Neural cell (in vitro differentiated cells): ENCODE results near the gene CD160. TPM values are rescaled to one million over a fixed set of nuclear protein-coding genes. Genes with fewer than 3 reads are reported as not detected.

ENCODE experiments used
- H2AFZ ChIP-seq: fragments of 200-600, 300-800 bp; sonication (generic), shearing (Covaris generic); 2 replicates; pipeline ENCODE4 v1.6.0; 2014; ENCODE audit warnings: low read depth, mild to moderate bottlenecking, antibody characterized with exemption, low read length, moderate library complexity
- H3F3A ChIP-seq: fragments of 200-600 bp; shearing (Covaris generic); 2 replicates; pipeline ENCODE4 v1.6.1; 2016; ENCODE audit warnings: mild to moderate bottlenecking, moderate library complexity, mixed read lengths, antibody characterized with exemption, low read length; ENCODE audit not compliant: insufficient read depth, poor library complexity, severe bottlenecking
- H3K27ac ChIP-seq: fragments of 200-600, 300-800 bp; sonication (generic), shearing (Covaris generic); 2 replicates; pipeline ENCODE4 v1.5.1; 2014; ENCODE audit warnings: mild to moderate bottlenecking, low read length, moderate library complexity
- H3K27me3 ChIP-seq: fragments of 300-800, 200-600 bp; sonication (generic), shearing (Covaris generic); 2 replicates; pipeline ENCODE4 v1.6.0; 2014; ENCODE audit warnings: mild to moderate bottlenecking, low read depth, low read length, moderate library complexity; ENCODE audit not compliant: insufficient read depth
- H3K36me3 ChIP-seq: fragments of 300-800, 200-600 bp; sonication (generic), shearing (Covaris generic); 2 replicates; pipeline ENCODE4 v1.5.1; 2014; ENCODE audit warnings: mild to moderate bottlenecking, antibody characterized with exemption, low read length, moderate library complexity; ENCODE audit not compliant: insufficient read depth
- H3K4me2 ChIP-seq: fragments of 300-800, 200-600 bp; sonication (generic), shearing (Covaris generic); 2 replicates; pipeline ENCODE4 v1.6.0; 2014; ENCODE audit warnings: mild to moderate bottlenecking, low read length
- H3K4me3 ChIP-seq: fragments of 300-800, 200-600 bp; sonication (generic), shearing (Covaris generic); 2 replicates; pipeline ENCODE4 v1.5.1; 2014; ENCODE audit warnings: mild to moderate bottlenecking, low read length, moderate library complexity
- H3K79me2 ChIP-seq: fragments of 200-600 bp; shearing (Covaris generic); replicated peaks from 2 replicates; pipeline ENCODE4 v1.6.0; 2014; ENCODE audit warnings: mild to moderate bottlenecking, low read length, moderate library complexity; ENCODE audit not compliant: insufficient read depth
- H3K9ac ChIP-seq: fragments of 300-800, 200-600 bp; sonication (generic), shearing (Covaris generic); 2 replicates; pipeline ENCODE4 v1.6.1; 2016; ENCODE audit warnings: mild to moderate bottlenecking, low read length, mixed read lengths
- H3K9me2 ChIP-seq: fragments of 200-600 bp; shearing (Covaris generic); 2 replicates; pipeline ENCODE4 v1.6.1; 2016; ENCODE audit warnings: mild to moderate bottlenecking, low read length, mixed read lengths; ENCODE audit not compliant: insufficient read depth
- H3K9me3 ChIP-seq: fragments of 200-600, 300-800 bp; sonication (generic), shearing (Covaris generic); 2 replicates; pipeline ENCODE4 v1.6.1; 2016; ENCODE audit warnings: mild to moderate bottlenecking, mixed run types, low read length, moderate library complexity, mixed read lengths
- H4K20me1 ChIP-seq: fragments of 200-600 bp; shearing (Covaris generic); 2 replicates; pipeline ENCODE4 v1.6.1; 2016; ENCODE audit warnings: mild to moderate bottlenecking, mixed run types; ENCODE audit not compliant: insufficient read depth
- EP300 ChIP-seq: fragments of 450-650 bp; conservative IDR thresholded peaks from 2 replicates; pipeline ENCODE4 v1.6.1; 2014; ENCODE audit warnings: antibody characterized with exemption, mild to moderate bottlenecking, moderate library complexity; ENCODE audit not compliant: poor library complexity, severe bottlenecking
- EZH2 ChIP-seq: fragments of 200-600, 300-800 bp; shearing (Covaris generic), sonication (generic); IDR thresholded peaks from 2 replicates; pipeline ENCODE4 v1.6.1; 2014; ENCODE audit warnings: antibody characterized with exemption, low read length, borderline replicate concordance, mild to moderate bottlenecking; ENCODE audit not compliant: insufficient read depth, poor library complexity, severe bottlenecking
- MXI1 ChIP-seq: fragments of 450-650 bp; conservative IDR thresholded peaks from 2 replicates; pipeline ENCODE4 v1.6.1; 2014; ENCODE audit warnings: antibody characterized with exemption, mild to moderate bottlenecking; ENCODE audit not compliant: poor library complexity, severe bottlenecking
- POLR2AphosphoS5 ChIP-seq: IDR thresholded peaks from 2 replicates; pipeline ENCODE4 v1.6.1; 2012
- RAD21 ChIP-seq: fragments of 450-650 bp; conservative IDR thresholded peaks from 2 replicates; pipeline ENCODE4 v1.6.1; 2014; ENCODE audit warnings: antibody characterized with exemption, mild to moderate bottlenecking, moderate library complexity
- SMC3 ChIP-seq: fragments of 450-650 bp; conservative IDR thresholded peaks from 2 replicates; pipeline ENCODE4 v1.6.1; 2014; ENCODE audit warnings: antibody characterized with exemption, mild to moderate bottlenecking, moderate library complexity; ENCODE audit not compliant: poor library complexity
- TAF1 ChIP-seq: IDR thresholded peaks from 2 replicates; pipeline ENCODE4 v1.6.1; 2012; ENCODE audit warnings: low read depth
- polyA plus RNA-seq: library from polyadenylated mRNA; depleted of rRNA; stranded (reverse); fragments of >200 nt; gene quantifications from 2 replicates; pipeline ENCODE4 v1.2.3, GENCODE V29; 2014
- TF ChIP-seq, protein P1 (sequence below): IDR thresholded peaks from 2 replicates; pipeline ENCODE4 v1.6.1; 2012; ENCODE audit warnings: borderline replicate concordance
- TF ChIP-seq, protein P2 (sequence below): fragments of 450-650 bp; IDR thresholded peaks from 2 replicates; pipeline ENCODE4 v1.5.1; 2014; ENCODE audit warnings: antibody characterized with exemption, mild to moderate bottlenecking, moderate library complexity; ENCODE audit not compliant: poor library complexity, severe bottlenecking

The CD160 gene
- polyA plus RNA-seq, 1 donor from 2014 or later: not detected

DNA sequence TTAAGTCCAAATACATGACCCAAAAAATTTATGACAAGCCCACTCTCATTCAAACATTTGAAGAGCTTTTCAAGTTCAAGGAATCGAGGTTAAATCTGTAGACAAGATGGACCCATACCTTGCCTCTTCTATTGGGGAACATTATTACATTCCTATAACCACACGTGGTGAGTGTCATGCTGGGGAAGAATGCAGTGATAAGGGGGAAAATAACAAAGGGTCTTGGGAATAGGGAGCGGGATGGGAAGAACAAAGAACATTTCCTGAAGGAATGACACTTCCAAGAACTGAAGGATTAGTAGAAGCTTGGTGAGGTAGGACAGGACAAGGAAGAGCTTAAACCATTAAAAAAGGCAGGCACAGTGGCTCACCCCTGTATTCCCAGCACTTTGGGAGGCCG is 31.0 kb upstream of the CD160 start:
- no peak overlapping the region for H2AFZ ChIP-seq
- H3K4me2 ChIP-seq: no peak overlapping the region
- H3K79me2 ChIP-seq: no peaks in the 10 kb centered on the region
- no peaks in the 10 kb centered on the region for H4K20me1 ChIP-seq
- H3K27me3 ChIP-seq: no peaks in the 10 kb centered on the region
- H3K27ac ChIP-seq: no peak overlapping the region
- no peak overlapping the region for H3K4me3 ChIP-seq
- no peak for TF ChIP-seq EP300
- TF ChIP-seq, protein P1, sequence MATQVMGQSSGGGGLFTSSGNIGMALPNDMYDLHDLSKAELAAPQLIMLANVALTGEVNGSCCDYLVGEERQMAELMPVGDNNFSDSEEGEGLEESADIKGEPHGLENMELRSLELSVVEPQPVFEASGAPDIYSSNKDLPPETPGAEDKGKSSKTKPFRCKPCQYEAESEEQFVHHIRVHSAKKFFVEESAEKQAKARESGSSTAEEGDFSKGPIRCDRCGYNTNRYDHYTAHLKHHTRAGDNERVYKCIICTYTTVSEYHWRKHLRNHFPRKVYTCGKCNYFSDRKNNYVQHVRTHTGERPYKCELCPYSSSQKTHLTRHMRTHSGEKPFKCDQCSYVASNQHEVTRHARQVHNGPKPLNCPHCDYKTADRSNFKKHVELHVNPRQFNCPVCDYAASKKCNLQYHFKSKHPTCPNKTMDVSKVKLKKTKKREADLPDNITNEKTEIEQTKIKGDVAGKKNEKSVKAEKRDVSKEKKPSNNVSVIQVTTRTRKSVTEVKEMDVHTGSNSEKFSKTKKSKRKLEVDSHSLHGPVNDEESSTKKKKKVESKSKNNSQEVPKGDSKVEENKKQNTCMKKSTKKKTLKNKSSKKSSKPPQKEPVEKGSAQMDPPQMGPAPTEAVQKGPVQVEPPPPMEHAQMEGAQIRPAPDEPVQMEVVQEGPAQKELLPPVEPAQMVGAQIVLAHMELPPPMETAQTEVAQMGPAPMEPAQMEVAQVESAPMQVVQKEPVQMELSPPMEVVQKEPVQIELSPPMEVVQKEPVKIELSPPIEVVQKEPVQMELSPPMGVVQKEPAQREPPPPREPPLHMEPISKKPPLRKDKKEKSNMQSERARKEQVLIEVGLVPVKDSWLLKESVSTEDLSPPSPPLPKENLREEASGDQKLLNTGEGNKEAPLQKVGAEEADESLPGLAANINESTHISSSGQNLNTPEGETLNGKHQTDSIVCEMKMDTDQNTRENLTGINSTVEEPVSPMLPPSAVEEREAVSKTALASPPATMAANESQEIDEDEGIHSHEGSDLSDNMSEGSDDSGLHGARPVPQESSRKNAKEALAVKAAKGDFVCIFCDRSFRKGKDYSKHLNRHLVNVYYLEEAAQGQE: no peak
- no peak for TF ChIP-seq TAF1
- TF ChIP-seq SMC3: no peak
- TF ChIP-seq RAD21: no peak
- TF ChIP-seq, protein P2, sequence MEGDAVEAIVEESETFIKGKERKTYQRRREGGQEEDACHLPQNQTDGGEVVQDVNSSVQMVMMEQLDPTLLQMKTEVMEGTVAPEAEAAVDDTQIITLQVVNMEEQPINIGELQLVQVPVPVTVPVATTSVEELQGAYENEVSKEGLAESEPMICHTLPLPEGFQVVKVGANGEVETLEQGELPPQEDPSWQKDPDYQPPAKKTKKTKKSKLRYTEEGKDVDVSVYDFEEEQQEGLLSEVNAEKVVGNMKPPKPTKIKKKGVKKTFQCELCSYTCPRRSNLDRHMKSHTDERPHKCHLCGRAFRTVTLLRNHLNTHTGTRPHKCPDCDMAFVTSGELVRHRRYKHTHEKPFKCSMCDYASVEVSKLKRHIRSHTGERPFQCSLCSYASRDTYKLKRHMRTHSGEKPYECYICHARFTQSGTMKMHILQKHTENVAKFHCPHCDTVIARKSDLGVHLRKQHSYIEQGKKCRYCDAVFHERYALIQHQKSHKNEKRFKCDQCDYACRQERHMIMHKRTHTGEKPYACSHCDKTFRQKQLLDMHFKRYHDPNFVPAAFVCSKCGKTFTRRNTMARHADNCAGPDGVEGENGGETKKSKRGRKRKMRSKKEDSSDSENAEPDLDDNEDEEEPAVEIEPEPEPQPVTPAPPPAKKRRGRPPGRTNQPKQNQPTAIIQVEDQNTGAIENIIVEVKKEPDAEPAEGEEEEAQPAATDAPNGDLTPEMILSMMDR: no peak
- TF ChIP-seq POLR2AphosphoS5: no peak
- TF ChIP-seq MXI1: no peak
- no peak for TF ChIP-seq EZH2
- no peaks in the 10 kb centered on the region for H3K9me3 ChIP-seq
- no peaks in the 10 kb centered on the region for H3F3A ChIP-seq
- no peaks in the 10 kb centered on the region for H3K9me2 ChIP-seq
- no peaks in the 10 kb centered on the region for H3K36me3 ChIP-seq
- H3K9ac ChIP-seq: no peak overlapping the region

DNA sequence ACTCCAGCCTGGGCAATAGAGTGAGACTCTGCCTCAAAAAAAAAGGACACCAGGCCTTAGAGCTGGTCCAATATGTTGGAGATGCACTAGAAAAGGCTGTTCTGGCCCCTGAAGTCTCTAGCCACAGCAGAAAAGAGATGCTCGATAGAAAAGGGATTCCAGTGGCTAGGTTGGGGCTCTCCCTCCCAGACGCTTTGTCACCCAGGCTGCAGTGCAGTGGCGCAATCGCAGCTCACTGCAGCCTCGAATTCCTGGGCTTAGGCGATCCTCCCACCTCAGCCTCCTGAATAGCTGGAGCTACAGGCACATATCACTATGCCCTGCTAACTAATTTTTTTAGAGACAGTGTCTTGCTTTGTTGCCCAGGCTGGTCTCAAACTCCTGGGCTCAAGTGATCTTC is 30.4 kb upstream of the CD160 start:
- no peaks in the 10 kb centered on the region for H3K9me2 ChIP-seq
- no peak overlapping the region for H2AFZ ChIP-seq
- TF ChIP-seq, protein P2: no peak
- TF ChIP-seq TAF1 (no peak), POLR2AphosphoS5 (no peak), MXI1 (no peak)
- TF ChIP-seq, protein P1: no peak

More for the DNA sequence above, 30.4 kb upstream of the CD160 start:
- Histone ChIP-seq H3F3A (no peaks in the 10 kb centered on the region), H3K79me2 (no peaks in the 10 kb centered on the region), H4K20me1 (no peaks in the 10 kb centered on the region), H3K27me3 (no peaks in the 10 kb centered on the region), H3K4me3 (no peak overlapping the region), H3K4me2 (no peak overlapping the region), H3K9ac (no peak overlapping the region), H3K9me3 (no peaks in the 10 kb centered on the region), H3K27ac (no peak overlapping the region), H3K36me3 (no peaks in the 10 kb centered on the region)
